Measurements from ENCODE around the gene HSF5. TPM values are rescaled to one million over a fixed set of nuclear protein-coding genes. Genes with fewer than 3 reads are reported as not detected.

Gene HSF5
- total RNA-seq, 1 donor from 2014 or later: 0.20 TPM

- Histone ChIP-seq H3K27ac (no peak overlapping the region), H3K27me3 (no peaks in the 10 kb centered on the region), H3K4me1 (no peaks in the 10 kb centered on the region), H3K9me3 (no peaks in the 10 kb centered on the region), H3K36me3 (no peaks in the 10 kb centered on the region), H3K4me3 (no peak overlapping the region)
- DNase-seq (no peak), ATAC-seq (no peak)
- intact Hi-C loops (cut with DNase I): loop anchor here (10.0 kb wide), 1 partner anchor 141 kb away; no protein-coding TSS in a partner anchor
- no peak for TF ChIP-seq CTCF (IDR thresholded peaks at IDR 0.05)
Observed at GRCh38 chr17:58446086-58446485, 42.1 kb downstream of the HSF5 start.

GRCh38 chr17:58436805-58437239, 51.4 kb downstream of the HSF5 start:
- DNase-seq: no peak

GRCh38 chr17:58436245-58436644, 52.0 kb downstream of the HSF5 start:
- no peak overlapping the region for H3K4me3 ChIP-seq
- no peak overlapping the region for H3K27ac ChIP-seq
- H3K27me3 ChIP-seq: peaks cover 3% of the 10 kb centered on the region
- DNase-seq: no peak
- TF ChIP-seq CTCF (IDR thresholded peaks at IDR 0.05): no peak
- H3K36me3 ChIP-seq: no peaks in the 10 kb centered on the region
- no peaks in the 10 kb centered on the region for H3K4me1 ChIP-seq
- intact Hi-C loops (cut with DNase I): no loop called here
- no peak for ATAC-seq
- no peaks in the 10 kb centered on the region for H3K9me3 ChIP-seq

More at GRCh38 chr17:58436805-58437239, 51.4 kb downstream of the HSF5 start:
- Histone ChIP-seq H3K9me3 (no peaks in the 10 kb centered on the region), H3K27me3 (peaks cover 3% of the 10 kb centered on the region), H3K27ac (no peak overlapping the region), H3K36me3 (no peaks in the 10 kb centered on the region), H3K4me3 (no peak overlapping the region), H3K4me1 (no peaks in the 10 kb centered on the region)
- no peak for ATAC-seq
- TF ChIP-seq CTCF (IDR thresholded peaks at IDR 0.05): no peak
- intact Hi-C loops (cut with DNase I): no loop called here

- no peak for ATAC-seq
- no peak for DNase-seq
- no peaks in the 10 kb centered on the region for H3K9me3 ChIP-seq
- H3K36me3 ChIP-seq: no peaks in the 10 kb centered on the region
- no peak overlapping the region for H3K27ac ChIP-seq
- H3K4me1 ChIP-seq: no peaks in the 10 kb centered on the region
- no peak for TF ChIP-seq CTCF (IDR thresholded peaks at IDR 0.05)
- no peak overlapping the region for H3K4me3 ChIP-seq
- peaks cover 3% of the 10 kb centered on the region for H3K27me3 ChIP-seq
- intact Hi-C loops (cut with DNase I): no loop called here
Observed at GRCh38 chr17:58432806-58433573, 55.2 kb downstream of the HSF5 start.

- DNase-seq: no peak
Observed at GRCh38 chr17:58427807-58428206, 60.4 kb downstream of the HSF5 start.

More at GRCh38 chr17:58427807-58428206, 60.4 kb downstream of the HSF5 start:
- Histone ChIP-seq H3K4me3 (no peak overlapping the region), H3K9me3 (no peaks in the 10 kb centered on the region), H3K36me3 (no peaks in the 10 kb centered on the region), H3K27me3 (no peaks in the 10 kb centered on the region), H3K4me1 (no peaks in the 10 kb centered on the region), H3K27ac (no peak overlapping the region)
- no peak for ATAC-seq
- intact Hi-C loops (cut with DNase I): no loop called here
- no peak for TF ChIP-seq CTCF (IDR thresholded peaks at IDR 0.05)
